GM12878 (cell line): ENCODE measurements around the gene S100A11. TPM values are rescaled to one million over a fixed set of nuclear protein-coding genes. Genes with fewer than 3 reads are reported as not detected.

Experiments
- RAD21 ChIP-seq: IDR thresholded peaks from 2 replicates; pipeline ENCODE4 v1.6.1; 2011; ENCODE audit warnings: mild to moderate bottlenecking, low read depth, low read length, moderate library complexity; ENCODE audit not compliant: insufficient read depth
- ZNF274 ChIP-seq: IDR thresholded peaks from one replicate; pipeline ENCODE4 v1.8.0; 2011; ENCODE audit not compliant: insufficient read length, insufficient read depth
- ZNF622 ChIP-seq: fragments of 450-650 bp; IDR thresholded peaks from 2 replicates; pipeline ENCODE4 v1.6.1; 2017; ENCODE audit warnings: mild to moderate bottlenecking, inconsistent platforms
- polyA plus RNA-seq, 11 experiments: library from polyadenylated mRNA; depleted of rRNA in 4 of 11; unstranded in 6 of 11; stranded (reverse) in 5 of 11; fragments of >200 nt; fragmentation: Nextera tagmentation in 4 of 11; fragmentation: Illumina TruSeq in 1 of 11; extraction: Ambion mirVana in 4 of 11; extraction: Trizol in 1 of 11; gene quantifications; 1 replicate in 1 of 11; 2 replicates in 10 of 11; pipeline versions ENCODE4 v1.2.1 to v1.2.3, GENCODE V29; 2011 to 2016; ENCODE audit warnings: inconsistent platforms in 2 of 11, missing spikeins in 2 of 11, low read depth in 1 of 11
- total RNA-seq, 4 experiments: library from RNA; depleted of rRNA in 3 of 4; stranded (reverse); fragments of >200 nt in 3 of 4; fragmentation: Illumina TruSeq in 1 of 4; extraction: Trizol in 1 of 4; gene quantifications; 2 replicates each; pipeline versions ENCODE4 v1.2.1 to v1.2.3, GENCODE V29; 2013 to 2021
- TF ChIP-seq, protein P1 (sequence below), 3 experiments: IDR thresholded peaks in 2 of 3; conservative IDR thresholded peaks in 1 of 3; 2 replicates each; pipeline ENCODE4 v1.5.1; 2011; ENCODE audit warnings: low read depth in 3 of 3, low read length in 3 of 3, mild to moderate bottlenecking in 3 of 3, control low read depth in 2 of 3, moderate library complexity in 2 of 3, inconsistent platforms in 1 of 3, mixed read lengths in 1 of 3; ENCODE audit not compliant: control insufficient read depth in 2 of 3, insufficient read depth in 1 of 3; ENCODE audit errors: extremely low read depth in 1 of 3
- TF ChIP-seq, protein P2 (sequence below): fragments of 450-650 bp; IDR thresholded peaks from 2 replicates; pipeline ENCODE4 v1.6.1; 2016; ENCODE audit warnings: mild to moderate bottlenecking
- TF ChIP-seq, protein P3 (sequence below): IDR thresholded peaks from 2 replicates; pipeline ENCODE4 v1.6.1; 2011; ENCODE audit warnings: mild to moderate bottlenecking, low read depth, low read length, moderate library complexity; ENCODE audit not compliant: insufficient replicate concordance

The S100A11 gene
- total and polyA plus RNA-seq, 10 of the 15 experiments (the other 5 are each of a cell fraction or from before 2014, with no cell fraction given), result 9.0 to 134 (median 62.7) TPM

DNA sequence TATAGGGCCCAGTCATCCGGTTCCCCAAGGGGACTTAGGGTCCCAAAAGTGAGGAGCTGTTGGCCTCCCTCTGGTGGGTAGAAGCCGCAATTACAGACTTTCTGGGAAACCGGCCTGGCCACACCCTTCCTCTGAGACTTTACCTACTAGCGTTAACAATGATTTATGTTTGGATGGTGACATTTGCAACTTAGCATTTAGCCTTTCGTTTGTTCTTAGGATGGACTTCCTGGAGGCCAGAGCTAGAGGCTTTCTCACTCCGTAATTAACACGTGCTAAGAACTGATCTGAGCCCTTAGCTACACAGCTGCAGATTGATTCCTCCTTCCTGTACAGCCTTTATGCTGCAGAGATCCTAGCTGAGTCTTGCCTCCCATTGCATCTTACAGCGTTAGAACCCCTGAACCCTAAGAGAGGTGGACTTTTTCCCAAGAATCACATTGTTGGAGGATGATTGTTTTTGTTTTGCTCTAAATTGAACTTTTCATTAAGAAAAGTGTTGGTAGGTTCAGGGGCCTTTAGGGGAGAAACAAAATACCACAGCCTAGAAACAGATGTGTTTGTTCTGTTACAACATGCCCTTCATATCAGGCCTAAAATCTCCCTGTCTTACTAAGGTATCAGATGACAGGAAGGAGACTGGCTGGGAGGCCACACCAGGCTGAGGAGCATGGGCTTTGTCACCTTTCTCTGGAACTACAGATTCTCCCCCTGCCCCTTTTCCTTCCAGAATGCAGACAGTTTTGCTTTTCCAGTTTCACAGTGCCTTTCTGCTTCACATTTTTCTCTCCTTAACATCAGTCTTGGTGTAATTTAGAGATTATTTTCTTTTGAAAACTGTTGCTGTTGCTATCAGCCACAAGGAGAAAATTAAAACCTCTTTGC is 1.9 kb downstream of the S100A11 start (continued):
- TF ChIP-seq ZNF622, result no peak
- peak; percentile 23; the same call in 1 of the 2 replicates for TF ChIP-seq RAD21
- TF ChIP-seq, protein P1, sequence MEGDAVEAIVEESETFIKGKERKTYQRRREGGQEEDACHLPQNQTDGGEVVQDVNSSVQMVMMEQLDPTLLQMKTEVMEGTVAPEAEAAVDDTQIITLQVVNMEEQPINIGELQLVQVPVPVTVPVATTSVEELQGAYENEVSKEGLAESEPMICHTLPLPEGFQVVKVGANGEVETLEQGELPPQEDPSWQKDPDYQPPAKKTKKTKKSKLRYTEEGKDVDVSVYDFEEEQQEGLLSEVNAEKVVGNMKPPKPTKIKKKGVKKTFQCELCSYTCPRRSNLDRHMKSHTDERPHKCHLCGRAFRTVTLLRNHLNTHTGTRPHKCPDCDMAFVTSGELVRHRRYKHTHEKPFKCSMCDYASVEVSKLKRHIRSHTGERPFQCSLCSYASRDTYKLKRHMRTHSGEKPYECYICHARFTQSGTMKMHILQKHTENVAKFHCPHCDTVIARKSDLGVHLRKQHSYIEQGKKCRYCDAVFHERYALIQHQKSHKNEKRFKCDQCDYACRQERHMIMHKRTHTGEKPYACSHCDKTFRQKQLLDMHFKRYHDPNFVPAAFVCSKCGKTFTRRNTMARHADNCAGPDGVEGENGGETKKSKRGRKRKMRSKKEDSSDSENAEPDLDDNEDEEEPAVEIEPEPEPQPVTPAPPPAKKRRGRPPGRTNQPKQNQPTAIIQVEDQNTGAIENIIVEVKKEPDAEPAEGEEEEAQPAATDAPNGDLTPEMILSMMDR (IDR thresholded peaks at IDR 0.05 in 2 of 3, conservative IDR thresholded peaks at IDR 0.05 in 1 of 3; ENCODE audit: control insufficient read depth in 2 of 3, extremely low read depth in 1 of 3, insufficient read depth in 1 of 3, low read depth in 3 of 3, low read length in 3 of 3), result peak; percentile 43 to 67 (median 64)
- no peak for TF ChIP-seq ZNF274
- TF ChIP-seq, protein P2, sequence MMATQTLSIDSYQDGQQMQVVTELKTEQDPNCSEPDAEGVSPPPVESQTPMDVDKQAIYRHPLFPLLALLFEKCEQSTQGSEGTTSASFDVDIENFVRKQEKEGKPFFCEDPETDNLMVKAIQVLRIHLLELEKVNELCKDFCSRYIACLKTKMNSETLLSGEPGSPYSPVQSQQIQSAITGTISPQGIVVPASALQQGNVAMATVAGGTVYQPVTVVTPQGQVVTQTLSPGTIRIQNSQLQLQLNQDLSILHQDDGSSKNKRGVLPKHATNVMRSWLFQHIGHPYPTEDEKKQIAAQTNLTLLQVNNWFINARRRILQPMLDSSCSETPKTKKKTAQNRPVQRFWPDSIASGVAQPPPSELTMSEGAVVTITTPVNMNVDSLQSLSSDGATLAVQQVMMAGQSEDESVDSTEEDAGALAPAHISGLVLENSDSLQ, result peak; percentile 13; the same call in 1 of the 2 replicates
- TF ChIP-seq, protein P3, sequence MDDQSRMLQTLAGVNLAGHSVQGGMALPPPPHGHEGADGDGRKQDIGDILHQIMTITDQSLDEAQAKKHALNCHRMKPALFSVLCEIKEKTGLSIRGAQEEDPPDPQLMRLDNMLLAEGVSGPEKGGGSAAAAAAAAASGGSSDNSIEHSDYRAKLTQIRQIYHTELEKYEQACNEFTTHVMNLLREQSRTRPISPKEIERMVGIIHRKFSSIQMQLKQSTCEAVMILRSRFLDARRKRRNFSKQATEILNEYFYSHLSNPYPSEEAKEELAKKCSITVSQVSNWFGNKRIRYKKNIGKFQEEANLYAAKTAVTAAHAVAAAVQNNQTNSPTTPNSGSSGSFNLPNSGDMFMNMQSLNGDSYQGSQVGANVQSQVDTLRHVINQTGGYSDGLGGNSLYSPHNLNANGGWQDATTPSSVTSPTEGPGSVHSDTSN, result no peak
